HEK293T (cell line): ENCODE results near the gene ARHGAP42.

Experiments
- CTCF ChIA-PET: fragments of 350-600 bp; formaldehyde crosslinking; extraction: SDS; loops from one replicate; lab custom pipeline; 2021; ENCODE audit warnings: antibody characterized with exemption, inconsistent platforms; lab: Yijun Ruan, JAX
- POLR2A ChIA-PET: fragments of 350-600 bp; formaldehyde crosslinking; extraction: SDS; loops from one replicate; lab custom pipeline; 2020; ENCODE audit warnings: antibody characterized with exemption, inconsistent platforms; lab: Yijun Ruan, JAX
- DNase-seq: peaks from one replicate; pipeline ENCODE4 v3.0.0; 2012; ENCODE audit warnings: mixed read lengths; ENCODE audit errors: extremely low spot score
- ARNT ChIP-seq: fragments of 450-650 bp; IDR thresholded peaks from 2 replicates; pipeline ENCODE4 v1.6.1; 2017; ENCODE audit warnings: mild to moderate bottlenecking
- BHLHE40 ChIP-seq: fragments of 450-650 bp; IDR thresholded peaks from 2 replicates; pipeline ENCODE4 v1.6.1; 2016; ENCODE audit warnings: mild to moderate bottlenecking, moderate library complexity, borderline replicate concordance
- CTBP1 ChIP-seq: fragments of 450-650 bp; IDR thresholded peaks from 2 replicates; pipeline ENCODE4 v1.6.1; 2016; ENCODE audit warnings: borderline replicate concordance
- ELF4 ChIP-seq: fragments of 450-650 bp; IDR thresholded peaks from 2 replicates; pipeline ENCODE4 v1.6.1; 2017; ENCODE audit warnings: antibody characterized with exemption
- FOXA1 ChIP-seq: fragments of 450-650 bp; IDR thresholded peaks from 2 replicates; pipeline ENCODE4 v1.6.1; 2016; ENCODE audit warnings: mild to moderate bottlenecking
- FOXK2 ChIP-seq: fragments of 450-650 bp; IDR thresholded peaks from 2 replicates; pipeline ENCODE4 v1.6.1; 2016; ENCODE audit warnings: mild to moderate bottlenecking
- FOXM1 ChIP-seq: fragments of 450-650 bp; IDR thresholded peaks from 2 replicates; pipeline ENCODE4 v1.6.1; 2017; ENCODE audit warnings: mild to moderate bottlenecking, borderline replicate concordance
- HDGF ChIP-seq: fragments of 450-650 bp; IDR thresholded peaks from 2 replicates; pipeline ENCODE4 v1.6.1; 2017; ENCODE audit warnings: antibody characterized with exemption, borderline replicate concordance
- L3MBTL2 ChIP-seq: fragments of 450-650 bp; conservative IDR thresholded peaks from 2 replicates; pipeline ENCODE4 v1.6.1; 2016; ENCODE audit warnings: mild to moderate bottlenecking
- LEF1 ChIP-seq: fragments of 450-650 bp; IDR thresholded peaks from 2 replicates; pipeline ENCODE4 v1.6.1; 2017; ENCODE audit warnings: mild to moderate bottlenecking, borderline replicate concordance
- NFRKB ChIP-seq: fragments of 450-650 bp; IDR thresholded peaks from 2 replicates; pipeline ENCODE4 v1.6.1; 2016; ENCODE audit warnings: mild to moderate bottlenecking, moderate library complexity
- PKNOX1 ChIP-seq: fragments of 450-650 bp; IDR thresholded peaks from 2 replicates; pipeline ENCODE4 v1.6.1; 2016
- SP1 ChIP-seq: fragments of 450-650 bp; IDR thresholded peaks from 2 replicates; pipeline ENCODE4 v1.6.1; 2017
- SUZ12 ChIP-seq: fragments of 450-650 bp; IDR thresholded peaks from 2 replicates; pipeline ENCODE4 v1.6.1; 2016; ENCODE audit warnings: mild to moderate bottlenecking
- TARDBP ChIP-seq: fragments of 450-650 bp; IDR thresholded peaks from 2 replicates; pipeline ENCODE4 v1.6.1; 2016
- ZNF384 ChIP-seq: fragments of 450-650 bp; IDR thresholded peaks from 2 replicates; pipeline ENCODE4 v1.6.1; 2016

Gene ARHGAP42

GRCh38 chr11:100827934-100828661 lies 141.0 kb downstream of the ARHGAP42 start:
- CTCF ChIA-PET: interaction anchor here (0.5 to 1.5 kb wide), 7 partner anchors 8 to 140 kb away, joined by 3 to 5 read pairs (median 3); no protein-coding TSS in a partner anchor
- TF ChIP-seq SP1 (no peak), CTBP1 (no peak), ARNT (no peak), LEF1 (no peak), ZNF384 (no peak), L3MBTL2 (no peak), FOXA1 (no peak), NFRKB (no peak), ELF4 (no peak)
- DNase-seq: peak; percentile 24
- POLR2A ChIA-PET: interaction anchor here (1.1 kb wide), 1 partner anchor 140 kb away, joined by 3 read pairs; no protein-coding TSS in a partner anchor

GRCh38 chr11:100830274-100830673 lies 143.2 kb downstream of the ARHGAP42 start:
- ChIA-PET POLR2A (no interaction called here), CTCF (interaction anchor here (0.6 to 1.1 kb wide), 2 partner anchors 15 to 18 kb away, joined by 4 to 5 read pairs; no protein-coding TSS in a partner anchor)
- TF ChIP-seq SP1 (no peak), TARDBP (no peak), FOXA1 (no peak), NFRKB (no peak), L3MBTL2 (no peak), BHLHE40 (no peak), PKNOX1 (no peak), FOXM1 (no peak), ELF4 (no peak), FOXK2 (no peak), ARNT (no peak), ZNF384 (no peak), SUZ12 (no peak), HDGF (no peak)
- DNase-seq: peak; percentile 21

- TF ChIP-seq LEF1 (no peak), HDGF (no peak), L3MBTL2 (no peak), SP1 (no peak), CTBP1 (no peak), ZNF384 (no peak), TARDBP (no peak), FOXM1 (no peak), ARNT (no peak), FOXA1 (no peak)
- POLR2A ChIA-PET: no interaction called here
- CTCF ChIA-PET: interaction anchor here (0.6 to 1.6 kb wide), 4 partner anchors 14 to 144 kb away, joined by 3 to 5 read pairs (median 4); no protein-coding TSS in a partner anchor
- DNase-seq: no peak
Measured at GRCh38 chr11:100830978-100831732, 144.1 kb downstream of the ARHGAP42 start.

- no peak for TF ChIP-seq PKNOX1
- no peak for TF ChIP-seq ELF4
- TF ChIP-seq NFRKB: no peak
- no peak for TF ChIP-seq L3MBTL2
- no peak for TF ChIP-seq FOXK2
- TF ChIP-seq FOXM1: no peak
- TF ChIP-seq FOXA1: no peak
- no peak for TF ChIP-seq SUZ12
- TF ChIP-seq TARDBP: no peak
- no peak for TF ChIP-seq ZNF384
- no peak for TF ChIP-seq HDGF
- TF ChIP-seq CTBP1: no peak
- no peak for TF ChIP-seq SP1
- no peak for TF ChIP-seq BHLHE40
- no peak for TF ChIP-seq LEF1
- ChIA-PET CTCF (interaction anchor here (0.6 to 1.6 kb wide), 2 partner anchors 81 to 144 kb away, joined by 3 to 4 read pairs; no protein-coding TSS in a partner anchor), POLR2A (no interaction called here)
- DNase-seq: no peak
Measured at GRCh38 chr11:100831929-100832494, 144.9 kb downstream of the ARHGAP42 start.

GRCh38 chr11:100832829-100833228 lies 145.7 kb downstream of the ARHGAP42 start:
- CTCF ChIA-PET: interaction anchor here (1.6 kb wide), 1 partner anchor 145 kb away, joined by 4 read pairs; no protein-coding TSS in a partner anchor
- no peak for DNase-seq
- TF ChIP-seq CTBP1 (no peak), ARNT (no peak), FOXK2 (no peak), ZNF384 (no peak), SP1 (no peak)
- POLR2A ChIA-PET: no interaction called here

GRCh38 chr11:100833276-100833675 lies 146.2 kb downstream of the ARHGAP42 start:
- CTCF ChIA-PET: interaction anchor here (1.6 kb wide), 1 partner anchor 146 kb away, joined by 4 read pairs; no protein-coding TSS in a partner anchor
- POLR2A ChIA-PET: no interaction called here
- TF ChIP-seq NFRKB: no peak
- no peak for TF ChIP-seq ELF4
- no peak for TF ChIP-seq CTBP1
- no peak for TF ChIP-seq LEF1
- TF ChIP-seq BHLHE40: no peak
- no peak for TF ChIP-seq ARNT
- TF ChIP-seq FOXK2: no peak
- no peak for TF ChIP-seq FOXM1
- TF ChIP-seq TARDBP: no peak
- TF ChIP-seq HDGF: no peak
- TF ChIP-seq ZNF384: no peak
- no peak for TF ChIP-seq SP1
- no peak for TF ChIP-seq FOXA1
- no peak for TF ChIP-seq L3MBTL2
- TF ChIP-seq PKNOX1: no peak
- no peak for TF ChIP-seq SUZ12
- DNase-seq: no peak
